ENCODE measurements around the gene HOXB8. TPM values are rescaled to one million over a fixed set of nuclear protein-coding genes. Genes with fewer than 3 reads are reported as not detected.
A peak's percentile ranks its signal among the peaks of the same experiment; 100 is the strongest.

HOXB8 gene
- total RNA-seq, 6 donors from 2014 or later, result 0.23 to 0.27 TPM; not detected in 4

DNA sequence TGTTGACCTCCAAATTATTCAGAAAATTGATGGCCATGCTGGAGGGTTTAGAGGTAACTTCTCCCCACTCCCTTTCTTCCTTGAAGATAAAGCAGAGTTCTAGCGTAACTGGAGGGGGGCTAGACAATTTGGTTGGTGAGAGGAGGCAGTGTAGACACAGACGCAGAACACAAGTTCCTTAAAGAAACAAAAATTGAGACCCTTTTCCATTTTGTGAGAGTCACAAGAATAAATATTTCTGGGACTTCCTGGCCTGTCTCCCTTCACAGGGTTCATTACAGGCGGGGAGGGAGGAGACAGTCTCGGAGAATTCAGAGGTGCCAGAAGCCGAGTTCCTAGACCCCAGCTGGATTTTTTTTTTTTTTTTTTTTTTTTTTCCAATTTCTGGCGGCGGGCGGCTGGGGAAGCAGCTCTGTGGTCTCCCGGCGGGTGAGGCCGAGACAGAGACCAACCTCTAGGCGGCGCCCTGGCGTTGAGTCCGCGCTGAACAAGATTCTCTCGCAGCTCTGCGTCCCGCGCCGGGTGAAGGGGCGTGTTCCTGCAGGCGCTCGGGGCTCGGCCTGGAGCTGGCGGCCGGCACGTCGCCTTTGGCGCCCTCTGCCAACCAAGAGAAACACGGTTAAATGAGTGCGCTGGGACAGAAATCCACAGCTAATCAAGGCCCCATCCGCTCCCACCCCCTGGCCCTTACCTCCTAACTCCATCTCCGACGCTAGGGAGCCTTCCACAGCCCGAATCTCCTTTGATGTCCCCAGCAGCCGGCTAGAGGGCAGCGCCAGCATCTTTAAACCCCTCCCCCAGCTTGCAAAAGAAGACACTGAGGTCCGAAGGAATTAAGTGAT lies 21.3 kb upstream of the HOXB8 start:
- DNase-seq, result peak; percentile 44 to 88
- H3K9me3 ChIP-seq, result no peaks in the 10 kb centered on the region
- H3K36me3 ChIP-seq, result no peaks in the 10 kb centered on the region
- peak in 1 of 2 donors; percentile 79 for ATAC-seq (ENCODE audit: low FRiP score in 2 of 2)
- H3K4me3 ChIP-seq, result no peak overlapping the region
- WGBS, 2 donors, result 4 to 8% methylated on average over 17 to 31 of the region's 39 CpGs
- TF ChIP-seq, protein P1, sequence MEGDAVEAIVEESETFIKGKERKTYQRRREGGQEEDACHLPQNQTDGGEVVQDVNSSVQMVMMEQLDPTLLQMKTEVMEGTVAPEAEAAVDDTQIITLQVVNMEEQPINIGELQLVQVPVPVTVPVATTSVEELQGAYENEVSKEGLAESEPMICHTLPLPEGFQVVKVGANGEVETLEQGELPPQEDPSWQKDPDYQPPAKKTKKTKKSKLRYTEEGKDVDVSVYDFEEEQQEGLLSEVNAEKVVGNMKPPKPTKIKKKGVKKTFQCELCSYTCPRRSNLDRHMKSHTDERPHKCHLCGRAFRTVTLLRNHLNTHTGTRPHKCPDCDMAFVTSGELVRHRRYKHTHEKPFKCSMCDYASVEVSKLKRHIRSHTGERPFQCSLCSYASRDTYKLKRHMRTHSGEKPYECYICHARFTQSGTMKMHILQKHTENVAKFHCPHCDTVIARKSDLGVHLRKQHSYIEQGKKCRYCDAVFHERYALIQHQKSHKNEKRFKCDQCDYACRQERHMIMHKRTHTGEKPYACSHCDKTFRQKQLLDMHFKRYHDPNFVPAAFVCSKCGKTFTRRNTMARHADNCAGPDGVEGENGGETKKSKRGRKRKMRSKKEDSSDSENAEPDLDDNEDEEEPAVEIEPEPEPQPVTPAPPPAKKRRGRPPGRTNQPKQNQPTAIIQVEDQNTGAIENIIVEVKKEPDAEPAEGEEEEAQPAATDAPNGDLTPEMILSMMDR (IDR thresholded peaks at IDR 0.05), result peak in 4 of 6 experiments; percentile 27 to 32 (median 28)
- no peak for TF ChIP-seq POLR2AphosphoS5 (IDR thresholded peaks at IDR 0.05)
- H3K27ac ChIP-seq, result no peak overlapping the region
- peaks cover 3 to 10% (median 5%) of the 10 kb centered on the region in 4 donors for H3K4me1 ChIP-seq
- H3K27me3 ChIP-seq, result peaks cover 0 to 76% (median 45%) of the 10 kb centered on the region in 4 donors

DNA sequence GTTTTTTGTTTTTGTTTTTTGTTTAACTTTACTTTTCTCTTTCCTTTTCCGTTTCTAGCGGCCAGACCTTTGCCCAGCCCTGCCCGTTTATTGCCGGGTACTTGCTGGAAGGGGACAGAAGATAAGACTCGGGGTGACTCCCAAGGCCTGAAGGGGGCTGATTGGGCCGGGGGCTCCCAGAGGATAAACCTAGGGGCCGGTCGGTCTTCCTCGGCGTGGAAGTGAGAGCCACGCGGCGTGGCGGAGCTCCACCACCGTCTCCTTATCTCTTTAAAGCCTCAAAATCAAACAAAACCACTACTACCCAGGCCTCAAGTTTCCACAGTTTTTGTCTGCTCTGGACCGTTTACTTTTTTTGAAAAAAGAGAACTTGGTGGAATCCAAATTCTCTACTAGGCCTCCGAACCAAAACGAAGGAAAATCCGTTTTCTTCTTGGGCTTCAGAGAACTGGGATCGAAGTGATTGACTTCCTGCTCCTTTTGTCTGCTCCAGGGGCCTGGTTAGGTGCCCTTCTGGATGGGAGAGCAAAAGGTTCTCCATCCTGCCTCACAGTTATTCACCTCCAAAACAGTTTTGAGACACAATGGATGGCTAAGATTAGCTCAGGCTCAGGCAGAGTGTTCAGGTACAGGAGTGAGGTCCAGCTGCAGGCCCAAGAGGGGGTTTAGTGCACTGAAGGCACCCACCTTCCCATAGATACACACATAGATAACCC lies 19.6 kb upstream of the HOXB8 start:
- no peak overlapping the region for H3K27ac ChIP-seq
- H3K4me3 ChIP-seq, result no peak overlapping the region
- no peak for TF ChIP-seq EP300 (IDR thresholded peaks at IDR 0.05)
- TF ChIP-seq, protein P1 (IDR thresholded peaks at IDR 0.05), result no peak
- no peak for TF ChIP-seq POLR2AphosphoS5 (IDR thresholded peaks at IDR 0.05)
- no peak for TF ChIP-seq POLR2A (IDR thresholded peaks at IDR 0.05)
- H3K36me3 ChIP-seq, result no peaks in the 10 kb centered on the region
- H3K27me3 ChIP-seq, result peaks cover 0 to 82% (median 49%) of the 10 kb centered on the region in 4 donors
- H3K4me1 ChIP-seq, result peaks cover 3 to 10% (median 5%) of the 10 kb centered on the region in 4 donors
- ATAC-seq (ENCODE audit: low FRiP score in 2 of 2), result no peak
- WGBS, 2 donors, result 29 to 31% methylated on average over 20 of the region's 20 CpGs
- no peaks in the 10 kb centered on the region for H3K9me3 ChIP-seq
- no peak for DNase-seq

DNA sequence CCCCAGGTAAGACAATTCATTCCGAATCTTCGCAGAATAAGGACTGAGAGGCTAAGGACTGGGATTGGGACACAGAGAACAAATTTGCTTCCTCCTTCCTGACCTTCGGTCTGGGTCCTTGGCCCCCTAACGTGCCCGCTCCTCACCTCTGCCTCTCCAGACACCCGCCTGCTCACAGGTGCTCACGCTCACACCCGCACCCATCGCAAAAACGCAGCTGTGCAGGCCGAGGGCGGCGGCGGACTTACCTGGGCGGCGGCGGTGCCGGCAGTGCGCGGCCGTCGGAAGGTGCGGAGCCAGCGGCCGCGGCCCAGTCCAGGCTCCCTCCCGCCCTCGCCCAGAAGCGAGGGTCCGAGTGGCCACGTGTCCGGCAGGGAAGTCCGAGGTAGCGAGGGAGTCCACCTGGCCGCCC lies 18.2 kb upstream of the HOXB8 start:
- WGBS, 2 donors, result 38 to 46% methylated on average over 24 to 34 of the region's 35 CpGs
- DNase-seq, result peak in 1 of 2 donors; percentile 76

DNA sequence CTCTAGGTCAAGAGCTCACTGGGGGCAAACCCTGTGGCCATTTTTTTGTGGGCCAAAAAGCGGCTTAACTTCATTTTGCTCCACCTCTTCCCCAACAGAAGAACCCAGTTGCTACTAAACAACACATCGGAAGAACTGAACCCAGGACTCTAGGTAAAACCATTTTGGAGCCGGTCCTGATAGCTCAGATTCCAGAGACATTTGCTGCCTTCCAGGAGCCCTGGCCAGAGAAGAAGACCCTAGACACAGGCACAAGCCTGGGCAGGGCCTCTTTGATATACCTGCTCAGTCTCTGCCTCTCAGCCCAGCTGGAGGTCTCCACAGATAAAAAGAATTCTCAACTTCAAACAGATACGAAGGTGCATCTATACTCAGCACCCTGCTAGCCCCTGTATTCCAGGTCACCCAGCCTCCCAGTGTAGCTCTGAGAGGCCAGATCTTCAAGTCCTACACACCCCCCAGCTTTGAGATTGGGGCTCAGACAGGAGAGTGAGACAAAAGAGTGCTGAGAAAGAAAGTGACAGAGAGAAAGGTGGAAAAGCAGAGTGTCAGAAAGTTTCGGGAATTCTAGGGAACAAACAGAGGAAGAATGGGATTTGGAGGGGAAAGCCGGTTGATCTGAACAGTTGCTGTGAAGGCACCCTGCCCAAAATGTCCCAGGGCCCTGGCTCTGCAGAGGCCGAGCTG lies 17.6 kb upstream of the HOXB8 start:
- ATAC-seq (ENCODE audit: low FRiP score in 2 of 2) (no peak), DNase-seq (no peak)
- Histone ChIP-seq H3K9me3 (no peaks in the 10 kb centered on the region), H3K4me3 (no peak overlapping the region), H3K27me3 (peaks cover 0 to 88% (median 61%) of the 10 kb centered on the region in 4 donors), H3K4me1 (peaks cover 3 to 10% (median 5%) of the 10 kb centered on the region in 4 donors), H3K36me3 (no peaks in the 10 kb centered on the region), H3K27ac (no peak overlapping the region)
- 42 to 49% methylated on average over 7 of the region's 7 CpGs for WGBS, 2 donors
- TF ChIP-seq, protein P1 (IDR thresholded peaks at IDR 0.05), result no peak
- TF ChIP-seq POLR2AphosphoS5 (IDR thresholded peaks at IDR 0.05) (no peak), POLR2A (IDR thresholded peaks at IDR 0.05) (no peak), EP300 (IDR thresholded peaks at IDR 0.05) (no peak)

More for the DNA sequence above, 18.2 kb upstream of the HOXB8 start:
- ATAC-seq (ENCODE audit: low FRiP score in 2 of 2), result no peak
- peaks cover 3 to 10% (median 5%) of the 10 kb centered on the region in 4 donors for H3K4me1 ChIP-seq
- TF ChIP-seq, protein P1 (IDR thresholded peaks at IDR 0.05), result no peak
- TF ChIP-seq POLR2A (IDR thresholded peaks at IDR 0.05) (no peak), POLR2AphosphoS5 (IDR thresholded peaks at IDR 0.05) (no peak), EP300 (IDR thresholded peaks at IDR 0.05) (no peak)
- no peaks in the 10 kb centered on the region for H3K36me3 ChIP-seq
- H3K4me3 ChIP-seq, result no peak overlapping the region
- H3K9me3 ChIP-seq, result no peaks in the 10 kb centered on the region
- peaks cover 0 to 84% (median 58%) of the 10 kb centered on the region in 4 donors for H3K27me3 ChIP-seq
- H3K27ac ChIP-seq, result no peak overlapping the region

Data from upper lobe of left lung (tissue), 6 donors.